ENCODE data around the gene CNTN4. TPM values are rescaled to one million over a fixed set of nuclear protein-coding genes. Genes with fewer than 3 reads are reported as not detected.

The CNTN4 gene
- total and polyA plus RNA-seq, 2 of the 8 experiments (the other 6 are each of a cell fraction or from before 2014, with no cell fraction given), result 0.41 to 2.2 TPM

DNA sequence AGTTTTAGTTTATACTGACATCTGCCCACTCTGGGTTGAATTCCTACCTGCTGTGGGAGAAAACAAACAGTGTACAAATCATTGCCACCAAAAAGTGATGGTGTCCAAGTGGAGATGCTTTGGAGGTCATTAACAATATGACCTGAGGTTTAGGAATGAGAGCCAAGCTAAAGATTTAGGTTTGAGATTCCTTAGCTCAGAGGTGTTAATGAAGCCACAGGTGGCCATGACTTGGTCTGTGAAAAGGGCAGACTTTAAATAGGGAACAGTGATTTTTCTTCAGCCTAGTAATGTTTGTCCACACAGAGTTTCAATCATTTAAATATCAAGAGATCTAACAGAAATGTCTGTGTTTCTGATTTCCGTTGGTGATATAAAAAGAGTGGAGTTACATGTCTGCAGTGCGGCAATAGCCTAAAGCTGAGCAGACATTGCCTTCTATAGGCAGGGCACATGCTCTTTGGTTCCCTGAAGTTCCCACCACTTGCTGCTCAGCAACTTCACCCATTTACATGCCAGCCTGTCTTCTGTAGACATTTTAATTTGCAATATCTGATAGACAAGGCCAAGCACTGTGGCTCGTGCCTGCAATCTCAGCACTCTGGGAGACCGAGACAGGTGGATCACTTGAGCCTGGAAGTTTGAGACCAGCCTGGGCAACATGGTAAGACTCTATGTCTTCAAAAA, 588.3 kb downstream of the CNTN4 start:
- Histone ChIP-seq H3K14ac (ENCODE audit: insufficient read length) (no peak overlapping the region), H3K23ac (ENCODE audit: insufficient read length) (no peak overlapping the region), H2BK5ac (ENCODE audit: low read depth, low read length) (no peak overlapping the region), H3K4me1 (replicated peaks in 1 of 4; ENCODE audit: control insufficient read depth in 3 of 4, insufficient read depth in 4 of 4, low read length in 3 of 4) (peaks cover 3 to 17% (median 13%) of the 10 kb centered on the region in 4 experiments; a peak in 5 of 7 replicates), H3K4me2 (ENCODE audit: insufficient read depth in 1 of 2, low read depth in 2 of 2, low read length in 2 of 2) (peak overlapping the region in 1 of 2 experiments; percentile 22; a peak in 1 of 4 replicates), H3K36me3 (ENCODE audit: control insufficient read depth in 2 of 4, insufficient read depth in 4 of 4, low read length in 3 of 4) (no peaks in the 10 kb centered on the region), H3K9me3 (ENCODE audit: insufficient read depth in 2 of 2, low read depth in 1 of 2, low read length in 1 of 2) (no peaks in the 10 kb centered on the region), H4K91ac (replicated peaks; ENCODE audit: insufficient read length, low read length) (no peak overlapping the region), H2BK12ac (ENCODE audit: low read depth, low read length) (0 out of 2 replicates have a peak overlapping the region, but pooled peaks have one; percentile 82), H3K79me2 (ENCODE audit: control insufficient read depth in 1 of 2, insufficient read depth in 2 of 2, low read length in 2 of 2) (no peaks in the 10 kb centered on the region), H3K27ac (ENCODE audit: low read depth, low read length) (no peak overlapping the region), H3K79me1 (ENCODE audit: low read depth, low read length) (no peaks in the 10 kb centered on the region), H3K4me3 (ENCODE audit: extremely low read depth in 1 of 4, insufficient read depth in 2 of 4, low read depth in 3 of 4, low read length in 4 of 4) (no peak overlapping the region), H3K9ac (replicated peaks in 1 of 4; ENCODE audit: extremely low read depth in 1 of 4, low read depth in 3 of 4, low read length in 3 of 4) (no peak overlapping the region), H2AFZ (ENCODE audit: low read length) (no peak overlapping the region), H2AK5ac (ENCODE audit: low read depth, low read length) (no peak overlapping the region), H3K18ac (ENCODE audit: extremely low read depth, low read length) (no peak overlapping the region), H2BK15ac (ENCODE audit: low read length) (no peak overlapping the region), H3K4ac (replicated peaks; ENCODE audit: insufficient read length, low read depth, low read length) (no peak overlapping the region), H3K23me2 (ENCODE audit: low read depth, low read length) (no peaks in the 10 kb centered on the region), H2BK20ac (ENCODE audit: low read length) (no peak overlapping the region), H3K56ac (replicated peaks; ENCODE audit: insufficient read length, low read depth, low read length) (no peak overlapping the region), H3K27me3 (replicated peaks in 1 of 4; ENCODE audit: control insufficient read depth in 3 of 4, extremely low read depth in 1 of 4, insufficient read depth in 3 of 4, low read length in 3 of 4) (peaks cover 0 to 2% (median 0%) of the 10 kb centered on the region in 4 experiments; a peak in 1 of 7 replicates), H2BK120ac (replicated peaks; ENCODE audit: low read depth, low read length) (no peak overlapping the region), H4K20me1 (replicated peaks in 1 of 2; ENCODE audit: control insufficient read depth in 1 of 2, insufficient read depth in 2 of 2, low read length in 2 of 2) (no peaks in the 10 kb centered on the region), H4K5ac (ENCODE audit: insufficient read length, low read depth, low read length) (no peak overlapping the region), H4K8ac (ENCODE audit: extremely low read depth, insufficient read depth, low read length) (no peak overlapping the region)
- CTCF ChIA-PET (ENCODE audit: partially characterized antibody), result interaction anchor here (2.0 kb wide), 1 partner anchor 78 kb away, joined by 5 read pairs; no protein-coding TSS in a partner anchor
- POLR2A ChIA-PET (ENCODE audit: partially characterized antibody), result no interaction called here
- 53% methylated on average over 4 of the region's 4 CpGs; no CpG with 5 or more reads in 1 of the 2 experiments for WGBS, 2 experiments (ENCODE audit: extremely low coverage in 1 of 2, insufficient coverage in 1 of 2, insufficient read length in 1 of 2, insufficient replicate concordance in 2 of 2, low coverage in 1 of 2, low lambda C conversion rate in 2 of 2, missing lambda C conversion rate in 1 of 2)
- TF ChIP-seq SP4 (IDR thresholded peaks at IDR 0.05; ENCODE audit: low read length) (no peak), JUND (IDR thresholded peaks at IDR 0.05; ENCODE audit: low read length) (no peak), E2F6 (IDR thresholded peaks at IDR 0.05) (peak; percentile 86)
- TF ChIP-seq, protein P1, sequence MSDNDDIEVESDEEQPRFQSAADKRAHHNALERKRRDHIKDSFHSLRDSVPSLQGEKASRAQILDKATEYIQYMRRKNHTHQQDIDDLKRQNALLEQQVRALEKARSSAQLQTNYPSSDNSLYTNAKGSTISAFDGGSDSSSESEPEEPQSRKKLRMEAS (IDR thresholded peaks at IDR 0.05), result peak; percentile 83
- DNase-seq (ENCODE audit: low read depth in 1 of 2, low spot score in 2 of 2) (no peak), FAIRE-seq (peak; percentile 88)
